GM19372 (cell line): ENCODE measurements around the gene SPRED1.
"Not testable (repeated sequence)": the region's sequence is repeated elsewhere in the genome, so short reads cannot be mapped to it uniquely, and the experiment has no call there.

Experiments used
- ATAC-seq: cut with Tn5 transposase; IDR thresholded peaks from one replicate; pipeline ENCODE4 v1.9.1; 2021; ENCODE audit warnings: mild to moderate bottlenecking, low read depth, moderate library complexity; ENCODE audit not compliant: unreplicated experiment

Gene SPRED1

GRCh38 chr15:38229705-38230310, 22.8 kb upstream of the SPRED1 start:
- ATAC-seq, result no peak

GRCh38 chr15:38231436-38231835, 21.2 kb upstream of the SPRED1 start:
- no peak for ATAC-seq

GRCh38 chr15:38237021-38237420, 15.6 kb upstream of the SPRED1 start:
- not testable (repeated sequence) for ATAC-seq

- peak; percentile 56 for ATAC-seq
Observed at GRCh38 chr15:38238311-38238710, 14.3 kb upstream of the SPRED1 start.

- peak; percentile 77 for ATAC-seq
Observed at GRCh38 chr15:38242055-38242454, 10.6 kb upstream of the SPRED1 start.

- ATAC-seq, result no peak
Observed at GRCh38 chr15:38243278-38244055, 9.2 kb upstream of the SPRED1 start.

GRCh38 chr15:38247336-38247735, 5.3 kb upstream of the SPRED1 start:
- no peak for ATAC-seq

- ATAC-seq, result no peak
Observed at GRCh38 chr15:38253351-38253781, 730 bp downstream of the SPRED1 start.

- peak; percentile 47 for ATAC-seq
Observed at GRCh38 chr15:38254051-38254883, 1.6 kb downstream of the SPRED1 start.

GRCh38 chr15:38255690-38256089, 3.1 kb downstream of the SPRED1 start:
- ATAC-seq, result no peak

- ATAC-seq, result no peak
Observed at GRCh38 chr15:38257676-38258075, 5.0 kb downstream of the SPRED1 start.

GRCh38 chr15:38259134-38259533, 6.5 kb downstream of the SPRED1 start:
- no peak for ATAC-seq

- ATAC-seq, result no peak
Observed at GRCh38 chr15:38260077-38260476, 7.4 kb downstream of the SPRED1 start.

GRCh38 chr15:38263251-38263650, 10.6 kb downstream of the SPRED1 start:
- no peak for ATAC-seq

GRCh38 chr15:38263996-38264395, 11.4 kb downstream of the SPRED1 start:
- ATAC-seq, result no peak

GRCh38 chr15:38266247-38266986, 13.8 kb downstream of the SPRED1 start:
- ATAC-seq, result no peak

GRCh38 chr15:38267421-38268022, 14.9 kb downstream of the SPRED1 start:
- ATAC-seq, result no peak

GRCh38 chr15:38271144-38271543, 18.5 kb downstream of the SPRED1 start:
- ATAC-seq, result no peak

GRCh38 chr15:38271895-38272294, 19.3 kb downstream of the SPRED1 start:
- no peak for ATAC-seq

GRCh38 chr15:38272431-38272830, 19.8 kb downstream of the SPRED1 start:
- ATAC-seq, result not testable (repeated sequence)
